HG03159 (cell line): ENCODE measurements around the gene SPNS3.

Source experiments
- ATAC-seq: cut with Tn5 transposase; IDR thresholded peaks from one replicate; pipeline ENCODE4 v1.9.1; 2021; ENCODE audit warnings: mild to moderate bottlenecking, moderate library complexity; ENCODE audit not compliant: unreplicated experiment

SPNS3 gene

DNA sequence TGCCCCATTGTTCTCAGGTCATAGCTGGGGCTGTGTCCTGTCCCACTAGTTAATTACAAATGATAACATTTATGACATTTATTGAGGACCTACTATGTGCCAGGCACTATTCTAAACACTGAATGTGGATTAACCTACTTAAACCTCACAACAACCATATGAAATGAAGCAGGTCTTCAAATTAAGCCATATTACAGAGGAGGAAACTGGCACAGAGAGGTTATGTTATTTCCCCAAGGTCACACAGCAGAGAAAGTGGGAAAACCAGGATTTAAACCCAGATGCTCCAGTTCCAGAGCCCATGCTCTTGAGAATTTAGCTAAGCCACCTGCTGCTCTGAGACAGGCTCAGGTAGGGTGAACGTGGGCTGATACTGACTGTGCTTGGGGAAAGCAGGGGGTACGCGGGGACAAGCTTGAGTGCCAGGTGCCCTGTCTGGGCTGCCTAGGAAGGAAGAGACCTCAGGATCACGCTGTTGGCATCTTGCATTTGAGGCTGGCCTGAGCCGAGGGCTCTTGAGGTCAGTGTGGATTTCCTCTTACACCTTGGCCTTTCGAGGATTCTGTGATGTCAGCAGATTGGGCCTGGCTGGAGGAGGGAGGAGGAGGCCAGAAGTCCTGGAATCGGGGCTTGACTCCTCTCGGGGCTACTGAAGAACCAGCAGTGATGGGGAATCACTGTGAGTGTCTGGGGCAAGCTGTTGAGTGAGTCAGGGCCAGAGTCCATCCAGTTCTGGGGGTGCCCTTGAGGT lies 73.8 kb downstream of the SPNS3 start:
- no peak for ATAC-seq

DNA sequence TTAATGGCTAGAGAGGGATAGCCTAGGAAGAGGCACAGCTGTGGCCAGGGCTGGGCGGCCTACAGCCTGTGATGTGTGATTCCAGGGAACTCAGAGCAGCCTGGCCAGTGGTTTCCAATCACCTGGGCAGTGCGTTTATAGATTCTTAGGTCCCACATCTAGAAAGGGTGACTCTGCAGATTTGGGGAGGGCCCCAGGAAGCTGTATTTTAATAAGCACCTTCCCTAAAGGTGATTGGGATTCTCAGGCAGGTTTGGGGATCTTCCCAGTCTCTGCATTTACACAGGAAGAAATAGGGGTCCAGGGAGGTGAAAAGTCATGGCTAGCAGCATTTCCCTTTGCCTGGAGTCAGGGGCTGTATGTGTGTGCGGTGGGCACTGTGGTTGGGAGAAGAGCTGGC lies 74.5 kb downstream of the SPNS3 start:
- ATAC-seq, result no peak

- no peak for ATAC-seq
Measured at GRCh38 chr17:4509401-4509800, 75.7 kb downstream of the SPNS3 start.

- ATAC-seq, result no peak
Measured at GRCh38 chr17:4509923-4510617, 76.3 kb downstream of the SPNS3 start.

GRCh38 chr17:4510618-4510941 lies 76.8 kb downstream of the SPNS3 start:
- no peak for ATAC-seq

DNA sequence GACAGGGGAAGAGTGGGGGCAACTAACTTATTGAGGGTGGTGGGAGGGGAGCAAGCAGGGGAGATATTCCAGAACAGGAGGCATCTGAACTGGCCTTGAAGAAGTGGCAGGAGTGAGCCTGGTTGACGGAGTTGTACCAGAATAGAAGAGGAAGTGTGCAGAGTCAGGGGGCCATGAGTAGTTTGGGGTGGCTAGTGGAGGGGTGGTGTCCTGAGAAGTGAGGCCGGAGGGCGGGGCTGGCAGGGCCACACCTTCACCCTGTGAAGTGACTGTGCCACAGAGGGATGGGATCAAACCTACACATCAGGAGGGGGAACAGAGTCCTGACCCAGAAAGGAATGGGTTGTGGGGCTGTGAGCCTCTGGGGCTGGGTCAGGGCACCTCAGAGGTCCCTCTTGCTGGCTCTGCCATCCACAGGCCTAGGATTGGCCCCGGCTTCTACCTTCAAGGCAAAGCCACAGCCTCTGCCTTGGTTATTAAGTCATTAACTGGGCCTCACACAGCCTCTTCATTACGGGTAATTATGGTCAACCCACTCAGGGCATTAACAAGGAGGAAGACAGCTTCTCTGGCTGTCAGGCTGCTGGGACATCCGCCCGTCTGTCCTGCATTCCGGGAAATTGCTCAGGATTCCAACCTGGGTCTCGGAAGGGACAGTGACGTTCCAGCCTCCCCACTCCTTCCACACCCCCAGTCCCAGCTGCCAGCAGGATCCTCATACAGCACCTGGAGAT lies 77.6 kb downstream of the SPNS3 start:
- no peak for ATAC-seq

DNA sequence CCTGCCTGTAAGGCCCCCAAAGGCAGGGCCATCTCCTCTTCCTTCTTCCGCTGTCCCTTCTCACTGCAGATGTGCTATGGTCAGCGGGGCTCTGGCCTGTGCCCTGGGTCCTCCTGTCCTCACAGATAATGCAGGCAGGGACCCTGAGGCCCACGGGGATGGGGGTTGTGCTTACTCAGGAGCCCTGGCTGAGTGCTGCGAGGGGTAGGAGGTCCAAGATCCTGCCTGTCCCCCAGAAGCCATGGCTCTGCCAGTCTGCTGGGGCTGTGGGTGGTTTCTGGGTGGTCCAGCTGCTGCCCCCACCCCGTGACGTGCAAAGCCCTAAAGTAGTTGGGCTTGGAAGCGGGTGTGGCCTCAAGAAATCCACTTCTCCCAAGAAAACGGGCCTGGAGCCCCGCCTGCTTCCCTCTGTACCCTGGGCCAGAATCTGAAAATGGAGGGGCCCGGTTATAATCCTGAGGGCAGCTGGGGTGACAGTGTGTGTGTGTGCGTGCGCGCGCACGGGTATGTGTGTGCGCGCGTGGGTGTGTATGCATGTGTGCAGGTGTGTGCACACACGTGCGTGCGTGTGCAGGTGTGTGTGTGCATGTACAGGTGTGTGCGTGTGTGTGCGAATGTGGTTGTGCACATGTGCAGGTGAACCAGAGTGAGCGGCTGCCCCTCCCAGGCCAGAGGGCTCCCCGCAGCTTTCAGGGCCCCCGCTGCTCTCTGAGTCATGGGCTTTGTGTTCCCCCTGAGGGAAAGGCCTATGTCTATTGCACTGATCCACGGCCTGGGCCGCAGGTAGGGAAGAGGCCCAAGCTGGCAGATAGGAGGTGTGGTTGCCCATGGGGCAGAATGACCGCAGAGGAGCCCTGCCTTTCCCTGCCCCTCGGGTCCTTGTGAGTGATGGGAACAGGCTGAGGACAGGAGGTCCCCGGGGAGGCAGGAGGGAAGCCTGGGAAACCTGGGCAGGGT lies 78.7 kb downstream of the SPNS3 start:
- ATAC-seq, result no peak

GRCh38 chr17:4513113-4514032 lies 79.6 kb downstream of the SPNS3 start:
- ATAC-seq, result no peak

- no peak for ATAC-seq
Measured at GRCh38 chr17:4514206-4514605, 80.5 kb downstream of the SPNS3 start.

GRCh38 chr17:4514779-4515178 lies 81.0 kb downstream of the SPNS3 start:
- ATAC-seq, result no peak

DNA sequence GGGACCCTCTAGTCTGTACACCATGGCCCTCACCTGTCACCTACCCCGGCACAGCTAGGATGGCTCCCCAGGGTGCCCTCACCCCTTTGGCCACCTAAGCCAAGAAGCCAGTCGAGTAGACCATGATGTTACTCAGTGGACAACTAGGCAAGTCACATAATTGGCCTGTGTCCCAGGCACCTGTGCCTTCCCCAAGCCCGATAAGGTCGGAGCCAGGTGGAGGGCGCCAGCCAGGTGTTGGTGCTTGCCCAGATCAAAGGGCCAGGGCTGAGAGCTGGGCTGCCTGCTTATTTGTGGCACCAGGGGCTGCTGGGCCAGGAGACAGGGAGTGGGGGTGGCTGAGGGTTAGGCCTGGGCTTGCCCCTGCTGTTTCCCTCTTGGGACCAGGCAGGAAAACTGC lies 81.8 kb downstream of the SPNS3 start:
- no peak for ATAC-seq

GRCh38 chr17:4516735-4517134 lies 83.0 kb downstream of the SPNS3 start:
- no peak for ATAC-seq

GRCh38 chr17:4518901-4519300 lies 85.2 kb downstream of the SPNS3 start:
- no peak for ATAC-seq

DNA sequence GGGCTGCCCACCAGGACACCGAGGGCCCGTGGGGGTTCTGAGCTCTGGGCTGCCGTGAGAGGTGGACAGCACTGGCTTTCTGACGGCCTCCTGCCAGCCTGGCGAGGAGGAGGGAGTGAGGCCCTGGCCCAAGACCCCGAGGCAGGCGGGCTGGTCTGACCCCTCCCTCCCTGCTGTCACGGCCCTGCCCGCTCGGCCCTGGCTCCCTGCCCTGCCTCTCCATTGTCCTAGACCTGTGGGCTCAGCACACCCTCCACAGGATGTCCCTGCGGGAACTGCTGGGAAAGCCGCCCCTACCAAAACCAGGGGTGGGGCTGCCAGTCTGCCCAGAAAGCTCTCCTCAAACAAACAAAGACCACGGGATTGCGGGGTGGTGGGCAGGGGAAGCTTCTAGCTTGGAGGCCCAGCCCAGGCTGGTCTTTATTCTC lies 85.6 kb downstream of the SPNS3 start:
- ATAC-seq, result no peak

GRCh38 chr17:4520060-4520893 lies 86.5 kb downstream of the SPNS3 start:
- no peak for ATAC-seq

DNA sequence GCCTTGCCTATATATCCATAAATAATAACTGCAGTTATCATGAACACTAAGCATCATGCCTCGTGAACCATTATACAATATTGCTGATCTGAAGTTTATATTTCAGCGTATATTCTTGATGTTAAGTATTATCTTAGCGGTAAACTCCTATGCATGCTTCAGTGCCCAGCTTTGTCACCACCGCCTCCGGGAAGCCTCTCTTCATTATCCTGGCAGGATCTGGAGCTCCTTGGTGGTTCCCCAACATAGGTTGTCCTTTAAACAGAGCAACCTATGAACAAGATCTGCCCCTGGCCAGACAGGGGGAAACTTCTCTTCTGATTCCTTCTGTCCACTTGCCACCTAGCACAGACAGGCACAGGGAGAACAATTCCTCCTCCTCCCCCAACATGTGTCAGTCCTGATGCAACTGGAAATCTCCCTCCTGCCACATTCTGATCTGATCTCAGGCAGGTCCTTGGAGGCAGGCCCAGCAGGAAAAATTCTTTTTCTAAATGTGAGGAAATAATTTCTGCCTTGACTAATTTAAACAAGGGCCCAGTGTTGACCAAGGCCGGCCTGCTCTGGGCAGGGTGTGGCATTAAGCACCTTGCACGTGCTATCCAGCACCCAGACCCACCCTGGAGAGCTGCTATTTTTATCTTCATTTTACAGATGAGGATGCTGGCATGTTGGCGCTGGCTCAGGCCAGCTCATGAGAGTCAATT lies 87.3 kb downstream of the SPNS3 start:
- ATAC-seq, result no peak

DNA sequence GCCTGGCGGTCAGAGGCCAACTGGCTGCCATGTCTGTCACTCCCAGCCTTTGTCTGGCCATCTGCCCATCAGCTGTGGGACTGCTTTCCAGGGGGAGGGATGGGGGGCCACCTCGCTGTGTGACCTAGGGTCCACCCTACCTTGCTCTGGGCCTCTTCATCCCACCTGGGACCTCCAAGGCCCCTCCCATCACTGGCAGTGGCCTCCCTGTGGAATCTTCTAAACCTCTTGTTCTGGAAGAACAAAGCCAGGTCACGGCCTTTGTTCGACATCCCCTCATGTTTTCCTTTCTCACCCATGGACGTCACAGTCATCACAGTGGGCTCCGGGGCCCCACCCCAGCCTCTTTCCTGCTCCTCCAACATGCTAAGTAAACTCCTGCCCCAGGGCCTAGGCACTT lies 88.9 kb downstream of the SPNS3 start:
- ATAC-seq, result no peak

DNA sequence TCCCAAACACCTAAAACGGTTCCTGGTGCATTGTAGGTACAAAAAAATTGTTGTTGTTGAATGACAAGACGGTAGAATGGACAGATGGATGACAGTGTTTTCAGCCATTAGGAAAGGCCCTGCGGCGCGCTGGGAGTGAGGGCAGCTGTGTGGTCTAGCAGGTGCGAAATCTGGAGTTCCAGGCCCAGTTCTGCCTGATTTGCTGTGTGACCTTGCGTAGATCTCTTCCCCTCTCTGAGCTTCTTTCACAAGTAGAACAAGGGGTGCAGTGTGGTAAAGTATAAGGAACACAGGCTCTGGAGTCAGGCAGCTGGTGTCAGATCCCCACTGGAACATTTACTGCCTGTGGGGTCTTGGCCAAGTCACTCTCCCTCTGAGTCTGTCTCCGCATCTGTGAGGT lies 90.2 kb downstream of the SPNS3 start:
- no peak for ATAC-seq
